A549 (cell line): Measurements from ENCODE around the gene KCNQ1. TPM values are rescaled to one million over a fixed set of nuclear protein-coding genes. Genes with fewer than 3 reads are reported as not detected.

Experiments used
- ATAC-seq, 2 experiments: fragments of 200-7000 bp in 1 of 2; fragments of >200 bp in 1 of 2; cut with Nextera tagmentation in 1 of 2; cut with Tn5 transposase in 1 of 2; 3 replicates each; pipeline versions ENCODE4 v1.8.0 to v1.9.1; 2018 to 2020; ENCODE audit warnings: mild to moderate bottlenecking in 1 of 2, moderate library complexity in 1 of 2
- CTCF ChIA-PET: fragments of 300-600 bp; sonication (Branson Sonifier 250); formaldehyde crosslinking; extraction: SDS; loops from one replicate; lab custom pipeline; 2021; ENCODE audit warnings: antibody characterized with exemption, inconsistent platforms; lab: Yijun Ruan, JAX
- POLR2A ChIA-PET: fragments of 350-600 bp; formaldehyde crosslinking; extraction: SDS; loops from one replicate; lab custom pipeline; 2021; ENCODE audit warnings: antibody characterized with exemption, inconsistent platforms; lab: Yijun Ruan, JAX
- DNase-seq, 2 experiments: peaks; one replicate each; pipeline versions ENCODE4 v3.0.0 to v3.0.0-alpha.2; 2011 to 2016; ENCODE audit warnings: low read depth in 1 of 2, low spot score in 1 of 2
- FAIRE-seq: peaks from 2 replicates; lab custom pipeline; 2011; peaks lifted over from hg19 to GRCh38; lab: Jason Lieb, UNC
- H3K27ac ChIP-seq, 2 experiments: fragments of >200 bp; sonication (Bioruptor Twin); formaldehyde crosslinking; 3 replicates each; pipeline ENCODE4 v1.5.1; 2016 to 2017
- H3K4me1 ChIP-seq: fragments of >200 bp; sonication (Bioruptor Twin); formaldehyde crosslinking; 3 replicates; pipeline ENCODE4 v1.6.1; 2016
- H3K4me2 ChIP-seq: fragments of >200 bp; sonication (Bioruptor Twin); formaldehyde crosslinking; 3 replicates; pipeline ENCODE4 v1.6.1; 2016
- H3K4me3 ChIP-seq: fragments of >200 bp; sonication (Bioruptor Twin); formaldehyde crosslinking; 3 replicates; pipeline ENCODE4 v1.5.1; 2016
- H3K9me3 ChIP-seq: fragments of >200 bp; sonication (Bioruptor Twin); formaldehyde crosslinking; 3 replicates; pipeline ENCODE4 v1.6.1; 2016
- CBX8 ChIP-seq: fragments of 200-600 bp; sonication (generic); IDR thresholded peaks from 2 replicates; pipeline ENCODE4 v1.6.1; 2016
- CEBPB ChIP-seq, 2 experiments: fragments of >200 bp in 1 of 2; sonication (Bioruptor Twin) in 1 of 2; formaldehyde crosslinking in 1 of 2; IDR thresholded peaks; 2 replicates each; pipeline ENCODE4 v1.6.1; 2012 to 2016
- CHD2 ChIP-seq: fragments of 150-350 bp; IDR thresholded peaks from 2 replicates; pipeline ENCODE4 v1.6.1; 2014; ENCODE audit warnings: low read length; ENCODE audit not compliant: partially characterized antibody
- EHMT2 ChIP-seq: fragments of 200-600 bp; sonication (generic); IDR thresholded peaks from 2 replicates; pipeline ENCODE4 v1.6.1; 2016; ENCODE audit warnings: antibody characterized with exemption, low read depth, mild to moderate bottlenecking, moderate library complexity
- ESRRA ChIP-seq: fragments of 150-350 bp; IDR thresholded peaks from 2 replicates; pipeline ENCODE4 v1.6.1; 2014; ENCODE audit warnings: mild to moderate bottlenecking, low read length, borderline replicate concordance
- FOSL2 ChIP-seq, 2 experiments: fragments of 450-650 bp in 1 of 2; fragments of >200 bp in 1 of 2; sonication (Bioruptor Twin) in 1 of 2; formaldehyde crosslinking; IDR thresholded peaks; 2 replicates each; pipeline versions ENCODE4 v1.5.0 to v1.6.1; 2016 to 2020; ENCODE audit warnings: mild to moderate bottlenecking in 1 of 2, moderate library complexity in 1 of 2
- HDAC2 ChIP-seq: fragments of 200-600 bp; sonication (generic); IDR thresholded peaks from 2 replicates; pipeline ENCODE4 v1.6.1; 2016
- HOXB13 ChIP-seq: fragments of 250-450 bp; sonication (Bioruptor Pico); IDR thresholded peaks from 2 replicates; pipeline ENCODE4 v1.5.0; 2020; ENCODE audit warnings: low read depth, mild to moderate bottlenecking, moderate library complexity
- MAFK ChIP-seq: fragments of 450-650 bp; IDR thresholded peaks from 2 replicates; pipeline ENCODE4 v1.6.1; 2014; ENCODE audit not compliant: partially characterized antibody
- NPAS2 ChIP-seq: fragments of 250-450 bp; sonication (Bioruptor Pico); IDR thresholded peaks from 2 replicates; pipeline ENCODE4 v1.8.0; 2022; ENCODE audit warnings: mild to moderate bottlenecking, moderate library complexity, borderline replicate concordance
- POLR2A ChIP-seq: IDR thresholded peaks from 2 replicates; pipeline ENCODE4 v1.6.1; 2012; ENCODE audit warnings: mild to moderate bottlenecking, low read length
- RAD21 ChIP-seq, 2 experiments: fragments of >200 bp in 1 of 2; sonication (Bioruptor Twin) in 1 of 2; formaldehyde crosslinking in 1 of 2; IDR thresholded peaks in 1 of 2; conservative IDR thresholded peaks in 1 of 2; 2 replicates in 1 of 2; 3 replicates in 1 of 2; pipeline ENCODE4 v1.6.1; 2012 to 2018; ENCODE audit warnings: inconsistent platforms in 1 of 2
- RARB ChIP-seq: fragments of 250-450 bp; sonication (Bioruptor Pico); IDR thresholded peaks from 2 replicates; pipeline ENCODE4 v1.8.0; 2021; ENCODE audit warnings: mild to moderate bottlenecking, moderate library complexity
- SMC3 ChIP-seq: fragments of >200 bp; sonication (Bioruptor Twin); formaldehyde crosslinking; IDR thresholded peaks from 3 replicates; pipeline ENCODE4 v1.6.1; 2018; ENCODE audit warnings: inconsistent platforms
- WGBS: methylation state at CpG from one replicate; pipeline ENCODE4 v1.1.6; 2017; ENCODE audit errors: missing lambda C conversion rate; 5-methylcytosine and 5-hydroxymethylcytosine counted together
- polyA plus RNA-seq, 4 experiments: library from polyadenylated mRNA; depleted of rRNA in 3 of 4; stranded (reverse); fragments of >200 nt; fragmentation: RNase III in 1 of 4; extraction: RNeasy Plus Mini Kit Qiagen cat#74134 plus additional on column Dnase treatment in 1 of 4; gene quantifications; 2 replicates in 3 of 4; 3 replicates in 1 of 4; pipeline ENCODE4 v1.2.3, GENCODE V29; 2011 to 2017
- TF ChIP-seq, protein P1 (sequence below): fragments of 250-450 bp; sonication (Bioruptor Pico); IDR thresholded peaks from 2 replicates; pipeline ENCODE4 v1.5.0; 2021; ENCODE audit warnings: mild to moderate bottlenecking, moderate library complexity, borderline replicate concordance
- TF ChIP-seq, protein P2 (sequence below): fragments of >200 bp; sonication (Bioruptor Twin); formaldehyde crosslinking; IDR thresholded peaks from 3 replicates; pipeline ENCODE4 v1.6.1; 2016
- TF ChIP-seq, protein P3 (sequence below): fragments of >200 bp; sonication (Bioruptor Twin); formaldehyde crosslinking; IDR thresholded peaks from 3 replicates; pipeline ENCODE4 v1.5.1; 2016
- TF ChIP-seq, protein P4 (sequence below): IDR thresholded peaks from 2 replicates; pipeline ENCODE4 v1.6.1; 2012
- TF ChIP-seq, protein P5 (sequence below): fragments of >200 bp; sonication (Bioruptor Twin); formaldehyde crosslinking; IDR thresholded peaks from 2 replicates; pipeline ENCODE4 v1.6.1; 2016
- TF ChIP-seq, protein P6 (sequence below): fragments of 150-350 bp; IDR thresholded peaks from 2 replicates; pipeline ENCODE4 v1.6.1; 2014; ENCODE audit warnings: low read depth, mild to moderate bottlenecking, low read length

Gene KCNQ1
- polyA plus RNA-seq, 2 of the 4 experiments (the other 2 are of a cell fraction): 0.14 to 0.17 TPM

DNA sequence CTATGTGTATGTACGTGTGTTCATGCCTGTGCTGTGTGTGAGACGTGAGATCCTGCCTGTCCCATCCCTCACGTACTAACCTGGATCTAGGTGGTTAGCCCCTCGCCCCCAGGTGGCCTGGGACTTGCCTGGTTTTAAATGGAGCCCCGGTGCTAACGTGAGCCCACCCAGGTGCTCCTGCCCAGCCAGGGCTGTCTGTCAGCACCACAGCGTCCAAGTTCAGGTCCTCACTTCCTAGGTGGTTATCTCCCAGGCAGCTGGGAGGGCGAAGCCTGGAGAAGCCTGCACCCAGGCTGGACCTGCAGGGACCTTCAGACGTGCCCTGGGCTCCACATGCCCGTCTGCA is 86.0 kb downstream of the KCNQ1 start:
- POLR2A ChIA-PET: interaction anchor here (0.8 to 1.0 kb wide), 2 partner anchors 169 to 398 kb away, joined by 3 to 5 read pairs; partner anchors contain the start of genes KCNQ1OT1 and PHLDA2
- Histone ChIP-seq H3K27ac (no peak overlapping the region), H3K4me2 (no peak overlapping the region), H3K4me3 (no peak overlapping the region), H3K9me3 (no peaks in the 10 kb centered on the region), H3K4me1 (no peaks in the 10 kb centered on the region)
- 46% methylated on average over 10 of the region's 10 CpGs for WGBS
- ATAC-seq (no peak), FAIRE-seq (no peak), DNase-seq (no peak)
- TF ChIP-seq, protein P1, sequence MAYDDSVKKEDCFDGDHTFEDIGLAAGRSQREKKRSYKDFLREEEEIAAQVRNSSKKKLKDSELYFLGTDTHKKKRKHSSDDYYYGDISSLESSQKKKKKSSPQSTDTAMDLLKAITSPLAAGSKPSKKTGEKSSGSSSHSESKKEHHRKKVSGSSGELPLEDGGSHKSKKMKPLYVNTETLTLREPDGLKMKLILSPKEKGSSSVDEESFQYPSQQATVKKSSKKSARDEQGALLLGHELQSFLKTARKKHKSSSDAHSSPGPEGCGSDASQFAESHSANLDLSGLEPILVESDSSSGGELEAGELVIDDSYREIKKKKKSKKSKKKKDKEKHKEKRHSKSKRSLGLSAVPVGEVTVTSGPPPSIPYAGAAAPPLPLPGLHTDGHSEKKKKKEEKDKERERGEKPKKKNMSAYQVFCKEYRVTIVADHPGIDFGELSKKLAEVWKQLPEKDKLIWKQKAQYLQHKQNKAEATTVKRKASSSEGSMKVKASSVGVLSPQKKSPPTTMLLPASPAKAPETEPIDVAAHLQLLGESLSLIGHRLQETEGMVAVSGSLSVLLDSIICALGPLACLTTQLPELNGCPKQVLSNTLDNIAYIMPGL (CRISPR knock-in tag): no peak
- CTCF ChIA-PET: interaction anchor here (0.7 to 20.1 kb wide), 64 partner anchors 9 to 878 kb away, joined by 3 to 1059 read pairs (median 10); partner anchors contain the start of genes C11orf21, CDKN1C, PHLDA2 and TH

DNA sequence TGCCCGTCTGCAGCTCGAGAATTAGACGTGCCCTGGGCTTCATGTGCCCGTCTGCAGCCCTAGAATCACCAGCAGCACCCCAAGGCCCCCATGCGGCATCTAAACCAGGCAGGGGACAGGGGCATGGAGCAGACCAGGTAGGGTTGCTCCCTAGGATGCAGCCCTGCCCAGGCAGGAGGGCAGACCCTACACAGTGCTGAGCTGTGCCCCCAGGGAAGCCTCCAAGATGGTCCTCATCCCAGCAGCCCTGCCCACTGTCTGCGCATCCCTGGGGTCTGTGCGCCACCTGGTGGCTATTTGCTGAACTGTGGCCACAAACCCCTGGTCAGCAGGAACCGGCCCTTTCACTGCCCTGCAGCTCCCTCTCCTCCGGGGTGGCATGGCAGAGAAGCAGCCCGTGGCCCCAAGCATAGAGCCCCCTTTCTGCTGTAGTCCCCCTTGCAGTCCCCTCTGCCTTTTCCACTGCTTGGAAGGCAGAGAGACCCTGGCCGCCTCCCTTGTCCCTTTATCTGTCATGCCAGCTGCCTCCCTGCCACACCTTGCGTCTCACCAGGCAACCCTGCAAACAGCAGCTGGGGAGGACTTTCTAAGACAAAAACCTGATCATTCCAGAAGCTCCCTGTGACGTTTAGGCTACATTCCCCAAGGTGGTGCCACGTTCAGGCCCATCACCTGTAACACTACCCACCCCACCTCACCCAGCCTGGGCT is 86.6 kb downstream of the KCNQ1 start:
- peak; percentile 93 to 97 for TF ChIP-seq RAD21 (conservative IDR thresholded peaks at IDR 0.05 in 1 of 2, IDR thresholded peaks at IDR 0.05 in 1 of 2)
- TF ChIP-seq NPAS2: no peak
- TF ChIP-seq, protein P2, sequence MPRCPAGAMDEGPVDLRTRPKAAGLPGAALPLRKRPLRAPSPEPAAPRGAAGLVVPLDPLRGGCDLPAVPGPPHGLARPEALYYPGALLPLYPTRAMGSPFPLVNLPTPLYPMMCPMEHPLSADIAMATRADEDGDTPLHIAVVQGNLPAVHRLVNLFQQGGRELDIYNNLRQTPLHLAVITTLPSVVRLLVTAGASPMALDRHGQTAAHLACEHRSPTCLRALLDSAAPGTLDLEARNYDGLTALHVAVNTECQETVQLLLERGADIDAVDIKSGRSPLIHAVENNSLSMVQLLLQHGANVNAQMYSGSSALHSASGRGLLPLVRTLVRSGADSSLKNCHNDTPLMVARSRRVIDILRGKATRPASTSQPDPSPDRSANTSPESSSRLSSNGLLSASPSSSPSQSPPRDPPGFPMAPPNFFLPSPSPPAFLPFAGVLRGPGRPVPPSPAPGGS: no peak
- TF ChIP-seq MAFK: peak; percentile 26
- TF ChIP-seq EHMT2: no peak
- no peak for TF ChIP-seq RARB
- peak; percentile 93 for TF ChIP-seq SMC3
- TF ChIP-seq, protein P3, sequence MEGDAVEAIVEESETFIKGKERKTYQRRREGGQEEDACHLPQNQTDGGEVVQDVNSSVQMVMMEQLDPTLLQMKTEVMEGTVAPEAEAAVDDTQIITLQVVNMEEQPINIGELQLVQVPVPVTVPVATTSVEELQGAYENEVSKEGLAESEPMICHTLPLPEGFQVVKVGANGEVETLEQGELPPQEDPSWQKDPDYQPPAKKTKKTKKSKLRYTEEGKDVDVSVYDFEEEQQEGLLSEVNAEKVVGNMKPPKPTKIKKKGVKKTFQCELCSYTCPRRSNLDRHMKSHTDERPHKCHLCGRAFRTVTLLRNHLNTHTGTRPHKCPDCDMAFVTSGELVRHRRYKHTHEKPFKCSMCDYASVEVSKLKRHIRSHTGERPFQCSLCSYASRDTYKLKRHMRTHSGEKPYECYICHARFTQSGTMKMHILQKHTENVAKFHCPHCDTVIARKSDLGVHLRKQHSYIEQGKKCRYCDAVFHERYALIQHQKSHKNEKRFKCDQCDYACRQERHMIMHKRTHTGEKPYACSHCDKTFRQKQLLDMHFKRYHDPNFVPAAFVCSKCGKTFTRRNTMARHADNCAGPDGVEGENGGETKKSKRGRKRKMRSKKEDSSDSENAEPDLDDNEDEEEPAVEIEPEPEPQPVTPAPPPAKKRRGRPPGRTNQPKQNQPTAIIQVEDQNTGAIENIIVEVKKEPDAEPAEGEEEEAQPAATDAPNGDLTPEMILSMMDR: peak; percentile 82
- TF ChIP-seq, all 56 proteins: peak for 4
- 0% methylated on average over 6 of the region's 14 CpGs for WGBS

DNA sequence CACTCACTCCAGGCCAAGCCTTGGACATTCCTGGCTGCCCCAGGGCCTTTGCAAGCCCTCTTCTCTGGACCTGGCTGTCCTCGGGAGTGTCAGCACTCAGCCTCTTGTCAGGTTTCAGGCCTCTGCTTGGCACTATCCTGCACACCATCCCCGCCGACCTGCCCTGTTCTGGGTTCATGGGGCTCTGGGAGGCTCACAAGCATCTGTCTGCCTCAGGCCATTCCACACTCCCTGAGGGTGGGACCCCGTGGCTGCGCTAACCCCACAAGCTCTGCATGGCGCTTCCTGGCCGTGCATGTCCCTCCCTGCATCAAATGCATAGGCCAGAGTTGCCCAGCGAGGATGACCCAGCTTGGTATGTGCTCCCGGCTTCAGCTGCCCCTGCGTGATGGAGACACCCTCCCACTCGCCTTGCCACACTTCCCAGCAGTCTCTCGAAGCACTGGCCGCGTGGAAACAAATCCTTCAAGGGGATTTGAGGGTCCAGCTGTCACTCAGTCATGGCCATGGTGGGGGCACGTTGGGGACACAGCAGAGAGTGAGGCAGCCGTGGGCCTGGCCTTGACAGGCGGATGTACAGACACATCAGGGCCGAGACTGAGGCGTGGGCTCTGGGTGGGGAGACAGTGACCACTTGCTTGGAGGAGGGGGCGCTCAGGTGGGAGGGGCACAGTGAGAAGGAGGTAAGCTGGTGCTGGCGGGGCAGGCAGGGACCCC is 87.3 kb downstream of the KCNQ1 start:
- DNase-seq (no peak), ATAC-seq (peak; percentile 1 to 9; a peak in 1 of 6 replicates), FAIRE-seq (no peak)
- no peak for TF ChIP-seq HOXB13 (CRISPR knock-in tag)
- TF ChIP-seq CEBPB (IDR thresholded peaks at IDR 0.05): no peak
- TF ChIP-seq ESRRA: no peak
- TF ChIP-seq HDAC2: no peak
- no peak for TF ChIP-seq POLR2A
- TF ChIP-seq, protein P4, sequence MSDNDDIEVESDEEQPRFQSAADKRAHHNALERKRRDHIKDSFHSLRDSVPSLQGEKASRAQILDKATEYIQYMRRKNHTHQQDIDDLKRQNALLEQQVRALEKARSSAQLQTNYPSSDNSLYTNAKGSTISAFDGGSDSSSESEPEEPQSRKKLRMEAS: no peak
- TF ChIP-seq FOSL2 (IDR thresholded peaks at IDR 0.05): no peak
- no peak for TF ChIP-seq FOSL2 (CRISPR knock-in tag; IDR thresholded peaks at IDR 0.05)
- TF ChIP-seq, protein P5, sequence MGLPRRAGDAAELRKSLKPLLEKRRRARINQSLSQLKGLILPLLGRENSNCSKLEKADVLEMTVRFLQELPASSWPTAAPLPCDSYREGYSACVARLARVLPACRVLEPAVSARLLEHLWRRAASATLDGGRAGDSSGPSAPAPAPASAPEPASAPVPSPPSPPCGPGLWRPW: no peak
- no peak for TF ChIP-seq CHD2
- no peak for TF ChIP-seq CBX8
- TF ChIP-seq, protein P6, sequence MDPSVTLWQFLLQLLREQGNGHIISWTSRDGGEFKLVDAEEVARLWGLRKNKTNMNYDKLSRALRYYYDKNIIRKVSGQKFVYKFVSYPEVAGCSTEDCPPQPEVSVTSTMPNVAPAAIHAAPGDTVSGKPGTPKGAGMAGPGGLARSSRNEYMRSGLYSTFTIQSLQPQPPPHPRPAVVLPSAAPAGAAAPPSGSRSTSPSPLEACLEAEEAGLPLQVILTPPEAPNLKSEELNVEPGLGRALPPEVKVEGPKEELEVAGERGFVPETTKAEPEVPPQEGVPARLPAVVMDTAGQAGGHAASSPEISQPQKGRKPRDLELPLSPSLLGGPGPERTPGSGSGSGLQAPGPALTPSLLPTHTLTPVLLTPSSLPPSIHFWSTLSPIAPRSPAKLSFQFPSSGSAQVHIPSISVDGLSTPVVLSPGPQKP: no peak
- TF ChIP-seq, protein P1 (CRISPR knock-in tag): no peak
- H3K9me3 ChIP-seq: no peaks in the 10 kb centered on the region
- 0 out of 3 replicates have a peak overlapping the region, but pooled peaks have one; percentile 15 for H3K4me2 ChIP-seq
- no peak overlapping the region for H3K27ac ChIP-seq
- no peaks in the 10 kb centered on the region for H3K4me1 ChIP-seq
- WGBS: 36% methylated on average over 16 of the region's 21 CpGs
- ChIA-PET CTCF (interaction anchor here (0.5 to 20.1 kb wide), 111 partner anchors 10 to 877 kb away, joined by 3 to 1059 read pairs (median 6); partner anchors contain the start of genes C11orf21, CD81, CDKN1C and KCNQ1), POLR2A (interaction anchor here (1.0 to 3.0 kb wide), 3 partner anchors 168 to 397 kb away, joined by 3 to 19 read pairs (median 15); partner anchors contain the start of genes KCNQ1OT1 and PHLDA2)
- H3K4me3 ChIP-seq: no peak overlapping the region

More for the DNA sequence above, 86.6 kb downstream of the KCNQ1 start:
- Histone ChIP-seq H3K9me3 (no peaks in the 10 kb centered on the region), H3K4me1 (no peaks in the 10 kb centered on the region), H3K4me3 (no peak overlapping the region), H3K4me2 (no peak overlapping the region), H3K27ac (no peak overlapping the region)
- CTCF ChIA-PET: interaction anchor here (0.5 to 20.1 kb wide), 94 partner anchors 9 to 879 kb away, joined by 3 to 1059 read pairs (median 6); partner anchors contain the start of genes C11orf21, CDKN1C, KCNQ1 and PHLDA2
- FAIRE-seq (no peak), DNase-seq (peak; percentile 53 to 78), ATAC-seq (peak; percentile 62 to 87; a peak in 5 of 6 replicates)
- POLR2A ChIA-PET: interaction anchor here (0.8 to 1.0 kb wide), 2 partner anchors 169 to 398 kb away, joined by 3 to 5 read pairs; partner anchors contain the start of genes KCNQ1OT1 and PHLDA2
